Tibial nerve (tissue), 4 donors: ENCODE data around the gene TMEM151B. TPM values are rescaled to one million over a fixed set of nuclear protein-coding genes. Genes with fewer than 3 reads are reported as not detected.

Source experiments
- DNase-seq, 2 donors: peaks; one replicate each; pipeline ENCODE4 v3.0.0-alpha.2; 2019; ENCODE audit warnings: low spot score in 2 of 2
- H3K27ac ChIP-seq, 4 donors: fragments of 200-600 bp; sonication (generic) in 3 of 4; one replicate each; pipeline ENCODE4 v1.5.1; 2017 to 2019; ENCODE audit warnings: mild to moderate bottlenecking in 1 of 4
- H3K27me3 ChIP-seq, 2 donors: fragments of 200-600 bp; sonication (generic) in 1 of 2; one replicate each; pipeline versions ENCODE4 v1.5.1 to v1.6.0; 2017 to 2019
- H3K36me3 ChIP-seq, 3 donors: fragments of 200-600 bp; sonication (generic); one replicate each; pipeline ENCODE4 v1.5.1; 2018 to 2019
- H3K4me1 ChIP-seq, 4 donors: fragments of 200-600 bp; sonication (generic) in 3 of 4; one replicate each; pipeline ENCODE4 v1.5.1; 2017 to 2019
- H3K4me3 ChIP-seq, 4 donors: fragments of 200-600 bp; sonication (generic) in 3 of 4; one replicate each; pipeline ENCODE4 v1.5.1; 2017 to 2019; ENCODE audit warnings: mild to moderate bottlenecking in 1 of 4, moderate library complexity in 1 of 4
- H3K9me3 ChIP-seq, 4 donors: fragments of 200-600 bp; sonication (generic) in 3 of 4; one replicate each; pipeline ENCODE4 v1.5.1; 2017 to 2019
- EP300 ChIP-seq, 2 donors: sonication (generic); formaldehyde crosslinking; IDR thresholded peaks; one replicate each; pipeline ENCODE4 v1.6.1; 2017; ENCODE audit warnings: antibody characterized with exemption in 2 of 2, mild to moderate bottlenecking in 1 of 2
- POLR2A ChIP-seq, 2 donors: fragments of 450-650 bp; IDR thresholded peaks; one replicate each; pipeline ENCODE4 v1.6.1; 2017; ENCODE audit warnings: antibody characterized with exemption in 2 of 2, mild to moderate bottlenecking in 2 of 2, moderate library complexity in 2 of 2
- WGBS, 2 donors: methylation state at CpG; one replicate each; pipeline ENCODE4 v1.1.5; 2018; 5-methylcytosine and 5-hydroxymethylcytosine counted together
- total RNA-seq, 4 donors: library from RNA; depleted of rRNA; stranded (reverse); fragments of >200 nt; gene quantifications; one replicate each; pipeline ENCODE4 v1.1.0, GENCODE V29; 2016
- TF ChIP-seq, protein P1 (sequence below), 5 experiments: fragments of 200-600 bp in 3 of 5; fragments of 450-650 bp in 2 of 5; sonication (generic) in 3 of 5; IDR thresholded peaks; one replicate each; pipeline ENCODE4 v1.5.1; 2016 to 2019; ENCODE audit warnings: antibody characterized with exemption in 5 of 5, mild to moderate bottlenecking in 3 of 5, moderate library complexity in 2 of 5

The TMEM151B gene
- total RNA-seq, 4 donors from 2014 or later = 0.42 TPM; not detected in 3

GRCh38 chr6:44232676-44233566 lies 37.3 kb upstream of the TMEM151B start:
- H3K4me1 ChIP-seq = peaks cover 4 to 77% (median 28%) of the 10 kb centered on the region in 4 donors
- no peaks in the 10 kb centered on the region for H3K27me3 ChIP-seq
- peaks cover 0 to 37% (median 0%) of the 10 kb centered on the region in 3 donors for H3K36me3 ChIP-seq
- DNase-seq = no peak
- WGBS, 2 donors = 77 to 86% methylated on average over 16 of the region's 16 CpGs
- H3K9me3 ChIP-seq = no peaks in the 10 kb centered on the region
- H3K27ac ChIP-seq = peak overlapping the region; percentile 45 to 91 (median 79)
- TF ChIP-seq, protein P1, sequence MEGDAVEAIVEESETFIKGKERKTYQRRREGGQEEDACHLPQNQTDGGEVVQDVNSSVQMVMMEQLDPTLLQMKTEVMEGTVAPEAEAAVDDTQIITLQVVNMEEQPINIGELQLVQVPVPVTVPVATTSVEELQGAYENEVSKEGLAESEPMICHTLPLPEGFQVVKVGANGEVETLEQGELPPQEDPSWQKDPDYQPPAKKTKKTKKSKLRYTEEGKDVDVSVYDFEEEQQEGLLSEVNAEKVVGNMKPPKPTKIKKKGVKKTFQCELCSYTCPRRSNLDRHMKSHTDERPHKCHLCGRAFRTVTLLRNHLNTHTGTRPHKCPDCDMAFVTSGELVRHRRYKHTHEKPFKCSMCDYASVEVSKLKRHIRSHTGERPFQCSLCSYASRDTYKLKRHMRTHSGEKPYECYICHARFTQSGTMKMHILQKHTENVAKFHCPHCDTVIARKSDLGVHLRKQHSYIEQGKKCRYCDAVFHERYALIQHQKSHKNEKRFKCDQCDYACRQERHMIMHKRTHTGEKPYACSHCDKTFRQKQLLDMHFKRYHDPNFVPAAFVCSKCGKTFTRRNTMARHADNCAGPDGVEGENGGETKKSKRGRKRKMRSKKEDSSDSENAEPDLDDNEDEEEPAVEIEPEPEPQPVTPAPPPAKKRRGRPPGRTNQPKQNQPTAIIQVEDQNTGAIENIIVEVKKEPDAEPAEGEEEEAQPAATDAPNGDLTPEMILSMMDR (IDR thresholded peaks at IDR 0.05) = no peak
- no peak for TF ChIP-seq POLR2A (IDR thresholded peaks at IDR 0.05)
- TF ChIP-seq EP300 (IDR thresholded peaks at IDR 0.05) = no peak
- H3K4me3 ChIP-seq = no peak overlapping the region

GRCh38 chr6:44233567-44234100 lies 36.6 kb upstream of the TMEM151B start:
- peaks cover 0 to 37% (median 0%) of the 10 kb centered on the region in 3 donors for H3K36me3 ChIP-seq
- no peaks in the 10 kb centered on the region for H3K27me3 ChIP-seq
- WGBS, 2 donors = 54 to 55% methylated on average over 14 of the region's 14 CpGs
- peaks cover 4 to 75% (median 30%) of the 10 kb centered on the region in 4 donors for H3K4me1 ChIP-seq
- TF ChIP-seq, protein P1 (IDR thresholded peaks at IDR 0.05) = no peak
- no peak for TF ChIP-seq POLR2A (IDR thresholded peaks at IDR 0.05)
- TF ChIP-seq EP300 (IDR thresholded peaks at IDR 0.05) = no peak
- H3K9me3 ChIP-seq = no peaks in the 10 kb centered on the region
- DNase-seq = no peak
- peak overlapping the region; percentile 45 to 91 (median 79) for H3K27ac ChIP-seq
- no peak overlapping the region for H3K4me3 ChIP-seq

DNA sequence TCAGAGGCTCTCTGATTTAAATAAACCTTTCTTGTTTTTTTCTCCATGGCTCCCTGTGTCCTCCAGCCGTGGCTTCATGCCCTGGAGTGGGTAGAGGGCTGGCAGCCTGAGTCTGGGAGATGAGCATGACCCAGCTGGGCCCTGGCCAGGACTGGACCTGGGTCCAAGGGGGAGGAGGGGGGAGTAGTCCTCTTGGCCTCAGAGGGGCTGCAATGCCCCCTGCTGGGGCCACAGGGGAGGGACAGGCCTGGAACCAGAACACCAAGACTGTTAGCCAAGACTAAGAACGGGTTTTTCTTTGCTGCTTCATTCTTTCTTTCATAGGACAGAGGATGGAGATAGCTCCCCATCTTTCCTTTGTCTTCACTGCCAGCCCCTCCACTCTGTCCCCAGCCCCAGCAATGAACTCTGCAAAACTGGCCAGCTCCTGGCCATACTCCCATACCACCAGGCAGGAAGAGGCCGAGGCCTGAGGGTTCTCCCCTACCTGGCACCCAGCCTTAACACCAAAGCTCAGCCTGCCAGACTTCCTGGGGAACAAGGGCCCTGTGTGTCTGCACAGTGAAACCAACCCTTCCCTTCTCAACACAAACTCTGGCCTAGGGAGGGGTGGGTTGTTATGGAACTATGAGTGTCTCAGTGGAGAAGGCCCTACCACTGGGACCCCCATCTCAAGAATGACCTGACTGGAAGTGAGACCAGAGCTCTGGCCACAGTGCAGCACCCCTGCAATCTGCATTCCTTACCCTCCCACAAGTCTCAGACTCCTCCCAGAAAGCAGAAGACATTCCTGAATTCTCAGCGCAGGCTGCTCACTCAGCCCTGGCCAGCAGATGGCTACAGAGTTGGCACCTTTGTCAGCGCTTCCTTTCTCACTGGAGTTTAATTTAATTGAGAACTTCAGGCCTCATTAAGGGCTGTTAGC lies 35.9 kb upstream of the TMEM151B start:
- DNase-seq = peak; percentile 49 to 69
- H3K36me3 ChIP-seq = peaks cover 0 to 37% (median 0%) of the 10 kb centered on the region in 3 donors
- no peaks in the 10 kb centered on the region for H3K9me3 ChIP-seq
- no peaks in the 10 kb centered on the region for H3K27me3 ChIP-seq
- peak in 1 of 2 donors; percentile 18 for TF ChIP-seq POLR2A (IDR thresholded peaks at IDR 0.05)
- TF ChIP-seq EP300 (IDR thresholded peaks at IDR 0.05) = peak in 1 of 2 donors; percentile 39
- TF ChIP-seq, protein P1 (IDR thresholded peaks at IDR 0.05) = peak; percentile 61 to 81 (median 68)
- peaks cover 4 to 70% (median 29%) of the 10 kb centered on the region in 4 donors for H3K4me1 ChIP-seq
- no peak overlapping the region for H3K4me3 ChIP-seq
- peak overlapping the region; percentile 45 to 91 (median 79) for H3K27ac ChIP-seq
- 10 to 18% methylated on average over 5 of the region's 5 CpGs for WGBS, 2 donors

DNA sequence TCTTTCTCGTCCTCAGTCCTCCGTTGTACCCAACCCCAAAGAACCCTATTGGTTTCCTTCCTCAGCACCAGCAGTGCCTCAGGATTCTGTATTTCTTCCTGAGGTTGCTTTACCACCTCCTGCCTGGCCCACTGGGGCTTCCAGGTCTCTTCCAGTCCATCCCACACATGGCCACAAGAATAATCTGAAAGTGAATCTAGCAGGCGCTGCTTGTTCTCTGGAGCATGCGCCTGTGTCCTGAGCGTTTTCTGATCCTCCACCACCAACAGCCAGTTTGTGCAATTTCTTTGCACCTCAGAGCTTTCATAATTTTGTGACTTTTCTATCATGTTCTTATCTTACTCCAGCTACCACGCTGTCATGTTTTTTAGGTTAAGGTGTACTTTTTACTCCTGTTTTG lies 35.0 kb upstream of the TMEM151B start:
- 63 to 76% methylated on average over 6 of the region's 6 CpGs for WGBS, 2 donors
- H3K27ac ChIP-seq = peak overlapping the region; percentile 45 to 91 (median 79)
- no peak for DNase-seq

DNA sequence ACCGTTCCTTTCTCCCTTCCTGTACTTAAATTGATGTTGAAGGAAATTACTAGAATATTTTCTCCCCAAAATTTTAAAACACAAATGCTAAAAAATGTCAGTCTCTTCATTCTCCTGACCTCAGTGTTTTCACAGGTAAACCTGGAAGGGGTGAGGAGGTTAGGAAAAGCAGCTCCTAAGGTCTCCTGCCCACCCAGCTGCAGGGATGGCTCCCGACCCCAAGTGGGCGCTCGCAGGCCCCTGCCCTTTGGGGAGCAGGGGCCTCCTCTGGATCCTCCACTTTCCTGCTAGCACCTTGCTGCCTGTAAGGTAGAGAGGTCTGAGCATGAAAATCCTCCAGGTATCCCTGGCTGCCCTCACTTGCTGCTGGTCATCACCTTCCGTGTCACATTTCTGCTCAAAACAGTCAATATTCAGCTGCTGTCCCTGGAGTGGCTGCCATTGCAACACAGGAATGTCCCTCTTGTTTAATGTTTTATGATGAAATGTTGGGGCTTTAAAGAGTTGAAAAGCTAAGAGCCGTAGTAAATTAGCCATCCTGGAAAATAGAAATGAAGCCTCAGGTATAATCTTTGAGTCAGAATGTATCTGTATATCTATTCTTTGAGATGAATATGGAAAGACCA lies 34.2 kb upstream of the TMEM151B start:
- TF ChIP-seq EP300 (IDR thresholded peaks at IDR 0.05) (no peak), POLR2A (IDR thresholded peaks at IDR 0.05) (no peak)
- TF ChIP-seq, protein P1 (IDR thresholded peaks at IDR 0.05) = no peak
- Histone ChIP-seq H3K4me3 (no peak overlapping the region), H3K9me3 (no peaks in the 10 kb centered on the region), H3K27me3 (no peaks in the 10 kb centered on the region), H3K4me1 (peaks cover 4 to 54% (median 29%) of the 10 kb centered on the region in 4 donors), H3K36me3 (peaks cover 0 to 20% (median 0%) of the 10 kb centered on the region in 3 donors), H3K27ac (peak overlapping the region in 2 of 4 donors; percentile 86 to 91)
- 87 to 89% methylated on average over 6 of the region's 6 CpGs for WGBS, 2 donors
- DNase-seq = no peak

More for the DNA sequence above, 35.0 kb upstream of the TMEM151B start:
- no peak overlapping the region for H3K4me3 ChIP-seq
- TF ChIP-seq POLR2A (IDR thresholded peaks at IDR 0.05) = no peak
- H3K9me3 ChIP-seq = no peaks in the 10 kb centered on the region
- H3K36me3 ChIP-seq = peaks cover 0 to 27% (median 0%) of the 10 kb centered on the region in 3 donors
- H3K27me3 ChIP-seq = no peaks in the 10 kb centered on the region
- peaks cover 4 to 61% (median 29%) of the 10 kb centered on the region in 4 donors for H3K4me1 ChIP-seq
